ENCODE data around the gene CFAP20DC.

CFAP20DC gene

GRCh38 chr3:58839964-58840363, 209.9 kb downstream of the CFAP20DC start:
- H3K27me3 ChIP-seq (replicated peaks; ENCODE audit: insufficient read depth, low read length), result no peaks in the 10 kb centered on the region
- DNase-seq, result no peak
- no peak overlapping the region for H3K9ac ChIP-seq (ENCODE audit: low read length)
- H3F3A ChIP-seq (ENCODE audit: insufficient read depth, low read length), result no peaks in the 10 kb centered on the region
- TF ChIP-seq CTCF (IDR thresholded peaks at IDR 0.05; ENCODE audit: low read length) (no peak), EZH2 (optimal IDR thresholded peaks at IDR 0.05; ENCODE audit: low read depth, low read length) (no peak), EZH2phosphoT487 (IDR thresholded peaks at IDR 0.05; ENCODE audit: low read length) (no peak)
- no peak overlapping the region for H3K4me3 ChIP-seq (ENCODE audit: low read length)
- H3K36me3 ChIP-seq (replicated peaks; ENCODE audit: insufficient read depth, low read length), result no peaks in the 10 kb centered on the region
- H2AFZ ChIP-seq (ENCODE audit: low read length), result no peak overlapping the region
- H4K20me1 ChIP-seq (ENCODE audit: insufficient read depth, low read length), result no peaks in the 10 kb centered on the region
- no peaks in the 10 kb centered on the region for H3K9me3 ChIP-seq (replicated peaks; ENCODE audit: insufficient read depth, low read length)
- no peak overlapping the region for H3K27ac ChIP-seq (ENCODE audit: low read length)
- H3K4me1 ChIP-seq (ENCODE audit: low read length), result no peaks in the 10 kb centered on the region
- H3K79me2 ChIP-seq (ENCODE audit: low read length), result no peaks in the 10 kb centered on the region
- H3K9me2 ChIP-seq (replicated peaks; ENCODE audit: insufficient read depth, low read length), result no peaks in the 10 kb centered on the region
- no peak overlapping the region for H3K4me2 ChIP-seq (ENCODE audit: low read depth, low read length)

- no peaks in the 10 kb centered on the region for H4K20me1 ChIP-seq (ENCODE audit: insufficient read depth, low read length)
- H3K4me1 ChIP-seq (ENCODE audit: low read length), result no peaks in the 10 kb centered on the region
- H3F3A ChIP-seq (ENCODE audit: insufficient read depth, low read length), result no peaks in the 10 kb centered on the region
- no peak overlapping the region for H3K4me3 ChIP-seq (ENCODE audit: low read length)
- no peak overlapping the region for H3K9ac ChIP-seq (ENCODE audit: low read length)
- no peak overlapping the region for H3K4me2 ChIP-seq (ENCODE audit: low read depth, low read length)
- no peaks in the 10 kb centered on the region for H3K36me3 ChIP-seq (replicated peaks; ENCODE audit: insufficient read depth, low read length)
- DNase-seq, result no peak
- no peak overlapping the region for H2AFZ ChIP-seq (ENCODE audit: low read length)
- H3K27ac ChIP-seq (ENCODE audit: low read length), result no peak overlapping the region
- H3K9me3 ChIP-seq (replicated peaks; ENCODE audit: insufficient read depth, low read length), result no peaks in the 10 kb centered on the region
- H3K9me2 ChIP-seq (replicated peaks; ENCODE audit: insufficient read depth, low read length), result no peaks in the 10 kb centered on the region
- H3K79me2 ChIP-seq (ENCODE audit: low read length), result no peaks in the 10 kb centered on the region
- H3K27me3 ChIP-seq (replicated peaks; ENCODE audit: insufficient read depth, low read length), result no peaks in the 10 kb centered on the region
- TF ChIP-seq EZH2 (optimal IDR thresholded peaks at IDR 0.05; ENCODE audit: low read depth, low read length), result no peak
- TF ChIP-seq CTCF (IDR thresholded peaks at IDR 0.05; ENCODE audit: low read length), result no peak
- TF ChIP-seq EZH2phosphoT487 (IDR thresholded peaks at IDR 0.05; ENCODE audit: low read length), result no peak
These were observed 210.6 kb downstream of the CFAP20DC start for GRCh38 chr3:58839187-58839586.

GRCh38 chr3:58837856-58838255, 212.0 kb downstream of the CFAP20DC start:
- TF ChIP-seq EZH2 (optimal IDR thresholded peaks at IDR 0.05; ENCODE audit: low read depth, low read length) (no peak), EZH2phosphoT487 (IDR thresholded peaks at IDR 0.05; ENCODE audit: low read length) (no peak), CTCF (IDR thresholded peaks at IDR 0.05; ENCODE audit: low read length) (no peak)
- H3K4me1 ChIP-seq (ENCODE audit: low read length), result no peaks in the 10 kb centered on the region
- H4K20me1 ChIP-seq (ENCODE audit: insufficient read depth, low read length), result no peaks in the 10 kb centered on the region
- H3K9me2 ChIP-seq (replicated peaks; ENCODE audit: insufficient read depth, low read length), result no peaks in the 10 kb centered on the region
- no peak for DNase-seq
- no peak overlapping the region for H3K27ac ChIP-seq (ENCODE audit: low read length)
- no peak overlapping the region for H3K9ac ChIP-seq (ENCODE audit: low read length)
- H3F3A ChIP-seq (ENCODE audit: insufficient read depth, low read length), result no peaks in the 10 kb centered on the region
- H3K79me2 ChIP-seq (ENCODE audit: low read length), result no peaks in the 10 kb centered on the region
- H3K4me2 ChIP-seq (ENCODE audit: low read depth, low read length), result no peak overlapping the region
- no peaks in the 10 kb centered on the region for H3K9me3 ChIP-seq (replicated peaks; ENCODE audit: insufficient read depth, low read length)
- no peak overlapping the region for H2AFZ ChIP-seq (ENCODE audit: low read length)
- H3K4me3 ChIP-seq (ENCODE audit: low read length), result no peak overlapping the region
- no peaks in the 10 kb centered on the region for H3K27me3 ChIP-seq (replicated peaks; ENCODE audit: insufficient read depth, low read length)
- no peaks in the 10 kb centered on the region for H3K36me3 ChIP-seq (replicated peaks; ENCODE audit: insufficient read depth, low read length)
